Posterior cingulate gyrus (tissue), 11 donors: ENCODE measurements around the gene ZBP1.

ENCODE experiments used
- DNase-seq, 10 donors: peaks; one replicate each; pipeline versions ENCODE4 v3.0.0 to v3.0.0-alpha.2; 2020 to 2021; ENCODE audit warnings: mixed read lengths in 3 of 10
- intact Hi-C: fragments of 100-400 bp; cut with DNase I; formaldehyde crosslinking; loops from one replicate; pipeline ENCODE4 v1.15.1; 2023

The ZBP1 gene

DNA sequence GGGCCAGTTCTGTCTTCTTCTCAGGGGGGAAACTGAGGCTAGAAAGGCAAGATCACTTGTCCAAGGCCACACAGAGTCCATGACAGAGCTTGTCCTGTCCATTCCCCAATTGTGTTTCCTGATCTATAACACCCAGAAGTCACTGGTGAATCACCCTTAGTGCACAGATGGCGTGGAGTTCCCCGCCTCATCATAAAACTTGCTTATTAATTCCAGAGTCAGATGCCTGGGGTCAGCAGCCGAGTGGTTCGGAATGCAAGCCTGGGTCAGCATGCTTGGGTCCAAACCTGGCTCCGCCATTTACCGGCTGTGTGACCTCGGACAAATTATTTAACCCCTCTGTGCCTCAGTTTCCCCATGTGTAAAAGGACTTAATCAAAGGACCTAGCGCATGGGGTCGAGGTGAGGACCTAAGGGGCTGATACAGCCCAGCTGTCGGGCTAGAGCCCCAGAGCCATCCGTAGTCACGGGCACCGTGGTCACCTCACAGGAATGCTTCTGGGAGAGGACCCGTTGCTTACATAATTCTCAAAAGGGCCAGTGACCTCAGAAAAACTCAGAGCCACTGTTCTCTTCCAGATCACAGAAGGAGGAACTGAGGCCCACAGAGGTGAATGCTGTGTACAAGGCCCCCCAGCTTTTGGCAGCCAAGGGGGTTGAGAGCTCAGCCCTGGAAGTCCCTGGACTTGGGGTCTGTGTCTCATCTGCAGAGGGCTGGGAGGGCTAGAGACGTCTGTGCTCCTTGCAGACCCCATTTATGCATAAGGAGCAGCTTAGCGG is 1.4 kb upstream of the ZBP1 start:
- no peak for DNase-seq
- intact Hi-C loops: no loop called here

- intact Hi-C loops: no loop called here
- peak in 2 of 10 donors; percentile 52 to 76 for DNase-seq
Measured at GRCh38 chr20:57620999-57621398, 773 bp upstream of the ZBP1 start.

DNA sequence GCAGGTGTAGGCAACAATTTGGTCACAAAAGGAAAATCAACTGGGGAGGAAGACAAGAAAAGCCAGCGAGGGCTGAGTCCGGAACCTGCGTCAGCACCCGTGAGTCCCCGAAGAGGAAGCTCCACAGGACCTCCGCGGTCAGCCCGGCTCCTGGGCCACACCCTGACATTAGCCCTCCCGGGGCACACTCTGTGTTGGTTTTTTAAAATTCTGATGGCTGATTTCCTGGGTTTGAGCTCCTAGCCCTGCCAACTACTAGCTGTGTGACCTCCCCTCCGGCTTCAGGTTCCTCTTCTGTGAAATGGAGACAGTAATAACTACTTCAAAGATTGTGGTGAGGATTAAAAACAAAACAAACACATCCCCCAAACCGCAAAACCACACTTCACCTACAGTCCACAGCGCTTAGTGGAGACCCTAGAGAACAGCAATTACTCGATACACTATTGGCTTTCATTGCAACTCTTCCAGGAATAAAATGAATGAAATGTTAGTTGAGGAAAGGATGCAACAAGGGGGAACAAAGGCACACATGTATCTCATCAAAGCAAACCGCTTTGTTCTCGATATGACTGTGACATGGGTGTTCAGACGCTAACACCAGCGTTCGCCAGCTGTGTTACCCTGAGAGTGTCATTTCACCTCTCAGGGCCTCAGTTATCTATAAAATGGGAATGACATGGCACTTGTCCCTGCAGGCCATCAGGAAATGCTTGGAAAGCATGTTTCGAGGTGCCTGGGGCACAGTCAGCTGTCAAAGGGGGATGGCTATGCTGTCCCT is 985 bp downstream of the ZBP1 start:
- intact Hi-C loops: no loop called here
- DNase-seq: peak in 2 of 10 donors; percentile 76 to 85

GRCh38 chr20:57618764-57619050 is 1.5 kb downstream of the ZBP1 start:
- peak in 2 of 10 donors; percentile 56 to 63 for DNase-seq
- intact Hi-C loops: no loop called here

DNA sequence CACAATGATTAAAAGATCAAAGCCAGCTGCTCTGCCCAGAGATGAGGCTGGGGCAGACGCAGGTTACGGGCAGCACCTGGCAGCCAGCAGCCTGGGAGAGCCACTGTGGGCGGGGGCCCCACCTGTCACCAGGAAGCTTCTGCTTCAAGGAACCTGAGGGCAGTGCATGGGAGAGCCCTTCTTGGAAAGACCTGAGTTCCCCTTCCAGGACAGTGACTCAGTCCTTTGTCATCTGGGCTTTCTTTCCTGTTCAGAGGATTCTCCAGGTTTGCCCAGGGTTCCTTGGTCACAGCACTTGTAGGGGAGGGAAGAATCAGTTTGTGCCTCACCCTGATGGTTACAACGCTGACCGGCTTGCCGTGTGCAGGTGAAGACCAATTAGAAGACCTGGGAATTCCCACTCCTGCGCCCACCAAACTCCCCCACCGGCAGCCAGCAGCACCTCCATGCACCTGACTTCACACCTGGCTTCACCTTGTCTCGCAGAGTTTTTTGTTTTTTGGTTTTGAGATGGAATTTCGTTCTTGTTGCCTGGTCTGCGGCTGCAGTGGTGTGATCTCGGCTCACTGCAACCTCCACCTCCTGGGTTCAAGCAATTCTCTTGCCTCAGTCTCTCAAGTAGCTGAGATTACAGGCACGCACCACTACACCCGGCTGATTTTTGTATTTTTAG is 2.0 kb downstream of the ZBP1 start:
- peak in 2 of 10 donors; percentile 34 to 65 for DNase-seq
- intact Hi-C loops: no loop called here

DNA sequence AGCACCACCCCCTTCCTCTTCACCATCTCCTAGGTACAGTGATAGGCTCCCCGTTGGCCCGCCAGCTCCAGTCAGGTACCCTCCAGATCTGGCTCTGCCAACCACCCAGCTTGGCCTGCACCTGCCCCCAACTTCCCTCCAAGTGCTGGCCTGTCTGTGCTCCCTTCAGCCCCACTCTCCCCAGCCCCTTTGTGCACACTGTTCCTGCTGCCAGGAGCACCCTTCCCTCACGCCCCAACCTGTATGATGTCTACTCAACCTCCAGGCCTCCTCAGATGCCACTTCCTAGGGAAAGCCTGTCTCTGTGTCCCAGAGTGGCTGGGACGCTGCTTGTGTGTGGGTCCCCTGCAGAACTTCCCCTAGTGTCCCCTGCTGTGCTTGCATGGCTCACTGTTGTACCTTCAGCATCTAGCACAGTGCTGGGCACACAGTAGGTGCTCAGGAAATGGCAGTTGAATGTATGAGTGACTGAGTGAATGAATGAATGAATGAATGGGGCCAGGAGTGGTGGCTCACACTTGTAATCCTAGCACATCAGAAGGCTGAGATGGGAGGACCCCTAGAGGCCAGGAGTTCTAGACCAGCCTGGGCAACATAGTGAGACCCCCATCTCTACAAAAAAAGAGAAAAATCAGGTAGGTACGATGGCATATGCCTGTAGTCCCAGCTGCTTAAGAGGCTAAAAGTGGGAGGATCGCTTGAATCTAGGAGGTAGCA is 3.0 kb downstream of the ZBP1 start:
- intact Hi-C loops: no loop called here
- DNase-seq: peak in 2 of 10 donors; percentile 39 to 59

- intact Hi-C loops: no loop called here
- peak in 4 of 10 donors; percentile 6 to 73 (median 56) for DNase-seq
Measured at GRCh38 chr20:57616143-57616951, 3.9 kb downstream of the ZBP1 start.

- intact Hi-C loops: no loop called here
- DNase-seq: peak in 4 of 10 donors; percentile 2 to 65 (median 39)
Measured at GRCh38 chr20:57615445-57615811, 4.8 kb downstream of the ZBP1 start.

- peak in 4 of 10 donors; percentile 3 to 59 (median 52) for DNase-seq
- intact Hi-C loops: no loop called here
Measured at GRCh38 chr20:57614490-57615444, 5.5 kb downstream of the ZBP1 start.

DNA sequence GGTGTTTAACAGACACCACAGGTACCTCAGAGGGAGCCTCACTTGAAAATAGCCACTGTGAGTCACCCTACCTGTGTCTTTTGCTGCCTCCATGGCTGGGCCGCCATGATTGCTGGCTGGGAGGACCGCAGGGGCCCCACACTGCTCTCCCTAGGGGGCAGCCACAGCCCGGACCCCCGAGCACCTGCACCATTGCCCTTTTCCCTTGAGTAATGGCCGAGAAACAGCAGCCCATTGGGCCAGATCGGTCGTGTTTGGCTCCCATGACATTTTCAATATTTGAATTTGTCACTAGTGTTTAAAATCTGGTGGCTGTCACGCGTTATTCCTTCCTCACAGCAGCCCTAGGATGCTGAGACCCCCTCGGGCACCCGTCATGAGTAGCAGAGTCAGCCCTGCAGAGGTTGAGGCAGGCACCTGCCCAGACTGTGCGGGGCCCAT is 6.7 kb downstream of the ZBP1 start:
- intact Hi-C loops: no loop called here
- peak in 3 of 10 donors; percentile 1 to 51 (median 31) for DNase-seq

- intact Hi-C loops: no loop called here
Measured at GRCh38 chr20:57612916-57613315, 7.3 kb downstream of the ZBP1 start.

DNA sequence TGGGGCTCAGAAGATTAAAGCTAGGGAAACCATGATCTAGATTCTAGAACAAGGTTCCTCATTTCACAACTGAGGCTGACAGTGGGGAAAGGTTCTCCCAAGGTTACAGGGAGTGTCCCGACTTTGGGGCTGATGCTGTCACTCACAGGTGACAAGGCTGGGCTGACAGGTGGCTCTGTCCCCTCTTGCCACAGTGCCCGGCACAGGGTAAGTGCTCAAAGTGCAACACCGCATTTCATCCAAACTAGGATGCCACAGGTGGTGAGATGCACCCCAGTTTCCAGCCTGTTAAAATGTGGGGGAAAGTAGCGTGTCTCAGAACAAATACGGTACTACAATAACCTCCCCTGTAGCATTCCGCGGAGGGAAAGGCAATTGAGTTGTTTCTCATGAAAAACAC is 7.8 kb downstream of the ZBP1 start:
- DNase-seq: peak in 2 of 10 donors; percentile 7 to 36
- intact Hi-C loops: no loop called here

More at GRCh38 chr20:57612916-57613315, 7.3 kb downstream of the ZBP1 start:
- DNase-seq: peak in 2 of 10 donors; percentile 10 to 24

DNA sequence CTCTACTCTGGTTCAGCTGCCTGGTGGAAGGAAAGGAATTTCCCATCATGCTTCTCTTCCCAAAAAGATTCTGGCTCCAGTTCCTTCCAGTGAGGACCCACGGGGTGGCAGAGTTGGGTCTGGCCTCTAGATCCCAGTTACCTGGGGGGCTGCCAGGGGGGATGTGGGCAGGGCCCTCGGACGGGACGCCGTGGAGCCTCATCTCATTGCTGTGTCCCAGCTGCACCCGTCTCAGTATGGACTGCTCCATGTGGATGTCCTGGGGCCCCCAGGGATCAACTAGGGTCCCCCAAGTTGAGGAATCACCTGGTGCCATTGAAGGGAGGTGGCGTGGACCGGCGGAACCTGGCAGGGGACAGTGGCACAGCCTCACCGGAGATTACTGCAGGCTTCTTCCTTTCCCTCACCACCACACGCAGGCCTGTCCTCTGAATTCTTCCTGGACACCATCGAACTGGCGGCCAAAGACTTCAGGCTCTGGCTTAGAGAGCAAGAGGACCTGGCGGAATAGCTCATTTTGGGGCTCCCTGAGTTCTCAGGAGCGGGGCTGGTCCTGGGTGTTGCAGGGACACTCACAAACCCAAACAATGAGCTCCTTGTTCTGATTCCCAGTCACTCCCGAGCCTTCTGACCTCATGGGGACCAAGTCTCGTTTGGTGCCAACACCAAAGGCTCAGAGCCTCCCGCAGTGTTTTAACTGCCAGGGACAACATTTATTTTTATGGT is 8.5 kb downstream of the ZBP1 start:
- peak in 5 of 10 donors; percentile 9 to 71 (median 59) for DNase-seq
- intact Hi-C loops: no loop called here

DNA sequence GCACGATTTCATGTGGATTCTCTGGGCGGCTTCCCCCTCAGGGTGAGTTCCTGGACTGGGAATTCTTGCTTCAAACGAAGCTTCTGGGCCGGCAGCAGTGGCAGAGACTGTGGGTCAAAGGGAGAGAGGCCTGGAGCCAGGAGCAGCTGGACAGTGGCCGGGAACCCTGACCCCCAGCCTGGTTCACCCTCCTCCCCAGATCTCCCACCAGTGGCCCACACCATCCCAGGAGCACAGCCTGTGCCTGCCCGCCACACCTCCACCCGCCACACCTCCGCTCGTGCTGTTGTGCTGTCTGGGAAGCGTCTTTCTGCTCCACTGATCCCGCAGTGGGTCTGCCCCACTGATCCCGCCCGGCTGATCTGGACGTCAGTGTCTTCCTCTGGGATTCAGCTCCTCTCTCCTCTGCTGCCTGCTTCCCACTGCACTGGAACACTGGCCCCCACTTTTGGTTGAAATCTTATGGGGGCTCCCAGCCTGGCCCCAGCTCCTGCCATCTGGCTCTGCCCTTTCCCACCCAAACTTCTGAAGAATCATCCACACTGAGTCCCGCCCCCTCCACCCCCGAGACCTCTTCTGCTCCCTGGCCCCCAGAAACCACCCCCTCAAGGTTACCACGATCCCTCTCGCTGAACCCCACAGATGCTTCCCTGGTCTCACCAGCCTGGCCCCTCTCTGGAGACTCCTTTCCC is 9.8 kb downstream of the ZBP1 start:
- intact Hi-C loops: no loop called here
- DNase-seq: peak in 3 of 10 donors; percentile 58 to 87 (median 60)

DNA sequence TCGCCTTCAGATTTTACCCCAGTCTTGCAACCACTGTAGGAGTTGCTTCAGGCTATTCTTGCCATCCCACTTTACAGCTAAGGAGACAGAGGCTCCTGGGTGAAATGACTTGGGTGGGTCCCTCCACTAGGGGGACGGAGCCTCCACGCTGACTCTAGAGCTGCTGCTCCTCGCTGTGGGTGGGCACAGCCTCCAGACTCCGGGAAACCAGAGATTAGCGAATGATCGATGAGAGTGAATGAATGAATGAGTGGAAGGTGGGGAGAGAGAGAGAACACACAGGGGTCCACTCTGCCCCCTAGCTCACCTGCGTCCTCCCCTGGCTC is 10.4 kb downstream of the ZBP1 start:
- intact Hi-C loops: no loop called here
- DNase-seq: no peak

GRCh38 chr20:57609086-57609841 is 11.0 kb downstream of the ZBP1 start:
- intact Hi-C loops: no loop called here
- peak in 2 of 10 donors; percentile 59 to 77 for DNase-seq

- DNase-seq: peak in 1 of 10 donors; percentile 65
- intact Hi-C loops: no loop called here
Measured at GRCh38 chr20:57608516-57608915, 11.7 kb downstream of the ZBP1 start.
